HL-60 (cell line): ENCODE data around the gene PIK3R3.

Source experiments
- DNase-seq, 2 experiments: peaks; one replicate each; pipeline ENCODE4 v3.0.0-alpha.2; 2010 to 2020; ENCODE audit warnings: low read depth in 1 of 2, low spot score in 1 of 2
- H3K27ac ChIP-seq: fragments of 250-450 bp; sonication (Bioruptor Pico); replicated peaks from 2 replicates; pipeline ENCODE4 v1.5.1; 2020; ENCODE audit warnings: mild to moderate bottlenecking, moderate library complexity
- H3K27me3 ChIP-seq: fragments of 250-450 bp; sonication (Bioruptor Pico); 2 replicates; pipeline ENCODE4 v1.5.1; 2021; ENCODE audit warnings: mild to moderate bottlenecking, moderate library complexity; ENCODE audit not compliant: insufficient read depth, poor library complexity, severe bottlenecking
- H3K4me3 ChIP-seq: replicated peaks from 2 replicates; pipeline ENCODE4 v1.5.1; 2011; ENCODE audit warnings: mild to moderate bottlenecking, control low read depth, low read length; ENCODE audit not compliant: insufficient read depth
- GABPA ChIP-seq: IDR thresholded peaks from 2 replicates; pipeline ENCODE4 v1.6.1; 2012; ENCODE audit warnings: low read depth
- POLR2AphosphoS5 ChIP-seq: IDR thresholded peaks from 2 replicates; pipeline ENCODE4 v1.6.1; 2012; ENCODE audit warnings: low read depth
- SPI1 ChIP-seq: IDR thresholded peaks from 2 replicates; pipeline ENCODE4 v1.6.1; 2012; ENCODE audit warnings: low read depth, mild to moderate bottlenecking, borderline replicate concordance
- TF ChIP-seq, protein P1 (sequence below): IDR thresholded peaks from 2 replicates; pipeline ENCODE4 v1.6.1; 2012; ENCODE audit warnings: low read depth; ENCODE audit not compliant: insufficient replicate concordance
- TF ChIP-seq, protein P2 (sequence below): IDR thresholded peaks from one replicate; pipeline ENCODE4 v1.5.1; 2011; ENCODE audit warnings: low read length, control low read depth, inconsistent platforms; ENCODE audit not compliant: insufficient read depth

Gene PIK3R3

DNA sequence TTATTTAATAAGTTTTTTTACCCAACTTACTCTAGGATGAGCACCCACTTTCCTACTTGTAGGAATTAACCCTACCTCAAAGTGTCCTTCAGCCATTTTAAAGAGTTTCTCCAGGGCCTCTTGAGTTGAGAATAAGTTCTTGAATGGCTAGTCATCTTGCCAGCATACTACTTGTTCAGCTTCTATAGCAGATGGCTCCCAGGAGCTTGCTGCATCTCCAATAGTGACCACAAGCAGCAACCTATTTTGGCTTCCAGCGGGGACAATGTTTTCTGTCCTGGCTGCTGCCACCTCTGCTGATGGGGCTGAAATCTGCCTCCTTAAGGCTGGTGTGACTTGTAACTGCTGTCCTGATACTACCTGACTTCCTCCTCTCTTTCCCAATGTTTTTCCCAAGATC is 20.8 kb upstream of the PIK3R3 start:
- no peak overlapping the region for H3K27ac ChIP-seq
- no peak for TF ChIP-seq POLR2AphosphoS5
- TF ChIP-seq SPI1: no peak
- TF ChIP-seq, protein P1, sequence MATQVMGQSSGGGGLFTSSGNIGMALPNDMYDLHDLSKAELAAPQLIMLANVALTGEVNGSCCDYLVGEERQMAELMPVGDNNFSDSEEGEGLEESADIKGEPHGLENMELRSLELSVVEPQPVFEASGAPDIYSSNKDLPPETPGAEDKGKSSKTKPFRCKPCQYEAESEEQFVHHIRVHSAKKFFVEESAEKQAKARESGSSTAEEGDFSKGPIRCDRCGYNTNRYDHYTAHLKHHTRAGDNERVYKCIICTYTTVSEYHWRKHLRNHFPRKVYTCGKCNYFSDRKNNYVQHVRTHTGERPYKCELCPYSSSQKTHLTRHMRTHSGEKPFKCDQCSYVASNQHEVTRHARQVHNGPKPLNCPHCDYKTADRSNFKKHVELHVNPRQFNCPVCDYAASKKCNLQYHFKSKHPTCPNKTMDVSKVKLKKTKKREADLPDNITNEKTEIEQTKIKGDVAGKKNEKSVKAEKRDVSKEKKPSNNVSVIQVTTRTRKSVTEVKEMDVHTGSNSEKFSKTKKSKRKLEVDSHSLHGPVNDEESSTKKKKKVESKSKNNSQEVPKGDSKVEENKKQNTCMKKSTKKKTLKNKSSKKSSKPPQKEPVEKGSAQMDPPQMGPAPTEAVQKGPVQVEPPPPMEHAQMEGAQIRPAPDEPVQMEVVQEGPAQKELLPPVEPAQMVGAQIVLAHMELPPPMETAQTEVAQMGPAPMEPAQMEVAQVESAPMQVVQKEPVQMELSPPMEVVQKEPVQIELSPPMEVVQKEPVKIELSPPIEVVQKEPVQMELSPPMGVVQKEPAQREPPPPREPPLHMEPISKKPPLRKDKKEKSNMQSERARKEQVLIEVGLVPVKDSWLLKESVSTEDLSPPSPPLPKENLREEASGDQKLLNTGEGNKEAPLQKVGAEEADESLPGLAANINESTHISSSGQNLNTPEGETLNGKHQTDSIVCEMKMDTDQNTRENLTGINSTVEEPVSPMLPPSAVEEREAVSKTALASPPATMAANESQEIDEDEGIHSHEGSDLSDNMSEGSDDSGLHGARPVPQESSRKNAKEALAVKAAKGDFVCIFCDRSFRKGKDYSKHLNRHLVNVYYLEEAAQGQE: no peak
- TF ChIP-seq, protein P2, sequence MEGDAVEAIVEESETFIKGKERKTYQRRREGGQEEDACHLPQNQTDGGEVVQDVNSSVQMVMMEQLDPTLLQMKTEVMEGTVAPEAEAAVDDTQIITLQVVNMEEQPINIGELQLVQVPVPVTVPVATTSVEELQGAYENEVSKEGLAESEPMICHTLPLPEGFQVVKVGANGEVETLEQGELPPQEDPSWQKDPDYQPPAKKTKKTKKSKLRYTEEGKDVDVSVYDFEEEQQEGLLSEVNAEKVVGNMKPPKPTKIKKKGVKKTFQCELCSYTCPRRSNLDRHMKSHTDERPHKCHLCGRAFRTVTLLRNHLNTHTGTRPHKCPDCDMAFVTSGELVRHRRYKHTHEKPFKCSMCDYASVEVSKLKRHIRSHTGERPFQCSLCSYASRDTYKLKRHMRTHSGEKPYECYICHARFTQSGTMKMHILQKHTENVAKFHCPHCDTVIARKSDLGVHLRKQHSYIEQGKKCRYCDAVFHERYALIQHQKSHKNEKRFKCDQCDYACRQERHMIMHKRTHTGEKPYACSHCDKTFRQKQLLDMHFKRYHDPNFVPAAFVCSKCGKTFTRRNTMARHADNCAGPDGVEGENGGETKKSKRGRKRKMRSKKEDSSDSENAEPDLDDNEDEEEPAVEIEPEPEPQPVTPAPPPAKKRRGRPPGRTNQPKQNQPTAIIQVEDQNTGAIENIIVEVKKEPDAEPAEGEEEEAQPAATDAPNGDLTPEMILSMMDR: no peak
- no peak for TF ChIP-seq GABPA
- no peaks in the 10 kb centered on the region for H3K27me3 ChIP-seq
- no peak overlapping the region for H3K4me3 ChIP-seq
- no peak for DNase-seq

DNA sequence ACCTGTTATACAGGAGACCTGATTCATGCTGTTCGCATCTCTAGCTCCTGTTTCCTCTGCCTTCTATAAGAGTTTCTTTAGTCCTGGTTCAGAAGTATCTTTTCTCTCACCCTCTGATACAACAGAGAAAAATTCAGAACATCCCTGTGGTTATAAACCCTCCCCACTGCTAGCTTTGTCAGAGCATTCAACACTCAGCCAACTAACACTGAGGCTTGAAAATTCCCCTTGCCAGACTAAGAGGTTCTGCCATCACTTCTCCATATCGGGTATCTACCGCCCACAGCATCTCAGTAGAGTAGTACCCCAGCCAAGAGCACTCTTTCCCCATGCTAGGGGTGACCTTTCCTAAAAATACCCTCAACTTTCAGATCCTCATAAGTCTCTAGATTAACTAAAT is 19.6 kb upstream of the PIK3R3 start:
- TF ChIP-seq, protein P2: no peak
- TF ChIP-seq, protein P1: no peak
- TF ChIP-seq SPI1: no peak
- TF ChIP-seq POLR2AphosphoS5: no peak
- no peak for TF ChIP-seq GABPA
- no peak overlapping the region for H3K27ac ChIP-seq
- H3K27me3 ChIP-seq: no peaks in the 10 kb centered on the region
- no peak overlapping the region for H3K4me3 ChIP-seq
- DNase-seq: no peak

DNA sequence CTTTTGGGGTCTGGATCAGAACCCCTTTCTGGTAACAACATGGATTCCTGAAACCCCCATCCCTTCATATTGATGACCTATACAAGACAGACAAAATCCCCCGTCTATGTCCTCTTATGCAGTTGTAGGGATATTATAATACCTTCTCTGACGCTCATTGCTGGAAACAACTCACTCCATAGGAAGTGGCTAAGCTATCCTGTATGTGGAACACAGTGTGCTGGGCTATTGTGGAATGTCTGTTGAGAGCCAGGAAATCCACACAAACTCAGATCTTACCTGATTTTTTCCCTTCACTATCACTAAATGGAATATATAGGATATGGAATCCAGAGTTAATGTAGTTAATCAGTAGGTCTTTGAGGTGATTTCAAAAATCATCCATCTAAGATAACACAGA is 17.7 kb upstream of the PIK3R3 start:
- TF ChIP-seq SPI1 (no peak), GABPA (no peak), POLR2AphosphoS5 (no peak)
- TF ChIP-seq, protein P2: no peak
- TF ChIP-seq, protein P1: no peak
- Histone ChIP-seq H3K27ac (no peak overlapping the region), H3K27me3 (no peaks in the 10 kb centered on the region), H3K4me3 (no peak overlapping the region)
- DNase-seq: no peak
